ENCODE data around the gene TAF4B.
"Not testable (repeated sequence)": the region's sequence is repeated elsewhere in the genome, so short reads cannot be mapped to it uniquely, and the experiment has no call there.

Gene TAF4B

DNA sequence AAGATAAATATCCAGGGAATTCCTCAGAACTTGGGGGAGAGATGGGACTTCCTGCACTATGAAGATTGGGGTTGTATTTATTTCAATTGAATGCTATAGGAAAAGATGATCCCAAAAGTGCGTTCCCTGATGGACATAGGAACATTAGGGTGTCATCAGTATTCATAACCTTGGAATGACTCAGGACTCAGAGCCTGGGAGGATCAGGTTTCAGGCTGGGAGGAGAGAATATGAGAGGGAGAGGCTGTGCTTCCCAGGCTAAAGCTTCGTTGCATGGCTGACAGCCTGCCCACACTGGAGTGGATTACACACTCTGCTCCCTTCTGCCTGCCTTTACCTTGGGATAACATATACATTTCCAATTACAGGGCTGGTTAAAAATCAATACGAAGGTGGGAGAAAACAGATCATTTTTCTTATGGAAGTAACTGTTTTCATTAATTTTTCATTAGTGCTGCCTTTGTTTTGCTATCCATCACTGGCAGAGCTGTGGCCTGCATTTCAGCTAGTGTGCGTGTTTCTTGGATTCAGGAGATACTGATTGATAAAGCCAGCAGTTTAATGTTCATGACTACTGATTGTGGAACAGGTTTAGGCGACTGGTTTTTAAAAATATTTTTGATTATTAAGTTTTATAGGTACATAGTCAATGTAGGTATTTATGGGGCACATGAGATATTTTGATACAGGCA, 203.4 kb downstream of the TAF4B start:
- DNase-seq (ENCODE audit: low read depth), result peak; percentile 56

DNA sequence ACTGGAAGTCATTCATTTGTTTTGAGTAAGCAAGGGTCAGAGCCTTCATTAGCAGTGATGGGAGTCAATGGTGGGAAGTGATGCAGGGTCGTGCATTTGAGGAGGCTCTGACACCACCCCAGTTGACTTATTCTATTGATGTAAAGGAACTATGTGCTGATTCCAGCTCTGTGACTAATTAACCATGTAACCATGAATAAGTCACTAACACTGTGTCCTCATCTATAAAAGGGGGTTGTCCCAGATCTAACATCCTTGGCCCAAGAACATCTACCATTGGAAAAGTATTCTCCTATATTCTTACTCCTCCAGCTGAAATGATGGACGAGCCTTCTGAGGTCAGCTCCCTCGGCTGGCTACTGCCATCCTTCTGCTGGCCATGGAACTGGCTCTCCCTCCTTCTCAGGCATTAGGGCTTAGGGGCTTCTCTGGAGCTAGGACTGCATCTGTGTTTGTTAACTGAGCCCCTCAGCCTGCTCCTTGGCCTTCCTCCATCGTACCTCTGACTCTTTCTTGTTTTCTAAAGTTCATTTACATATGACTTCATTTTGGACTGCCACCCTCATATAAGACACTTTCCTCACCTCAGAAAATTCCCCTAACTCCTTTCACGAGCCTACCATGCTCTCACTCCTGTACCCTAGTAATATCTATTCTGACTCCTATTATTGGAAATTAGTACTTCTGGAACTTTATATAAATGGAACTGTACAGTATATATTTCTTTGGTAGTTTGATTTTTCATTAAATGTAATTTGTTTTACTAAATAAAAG, 206.6 kb downstream of the TAF4B start:
- DNase-seq (ENCODE audit: low read depth), result no peak

DNA sequence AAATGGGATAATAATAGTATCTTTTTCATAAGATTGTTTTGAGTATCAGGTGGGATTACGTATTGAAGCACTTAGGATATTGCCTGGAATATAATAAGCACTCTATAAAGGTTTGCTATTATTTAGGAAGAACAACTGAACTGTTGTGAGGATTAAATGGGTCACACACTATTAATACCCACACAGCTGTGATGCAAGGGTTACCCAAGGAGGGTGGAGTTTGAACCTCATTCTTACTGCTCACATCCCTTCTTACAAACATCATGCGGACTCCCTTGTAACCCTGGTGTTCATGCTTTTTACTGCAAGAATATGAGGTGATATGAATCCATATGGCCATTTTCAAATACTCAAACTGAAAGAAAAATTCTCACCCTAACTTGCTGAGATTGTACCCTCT, 208.6 kb downstream of the TAF4B start:
- DNase-seq (ENCODE audit: low read depth), result no peak

DNA sequence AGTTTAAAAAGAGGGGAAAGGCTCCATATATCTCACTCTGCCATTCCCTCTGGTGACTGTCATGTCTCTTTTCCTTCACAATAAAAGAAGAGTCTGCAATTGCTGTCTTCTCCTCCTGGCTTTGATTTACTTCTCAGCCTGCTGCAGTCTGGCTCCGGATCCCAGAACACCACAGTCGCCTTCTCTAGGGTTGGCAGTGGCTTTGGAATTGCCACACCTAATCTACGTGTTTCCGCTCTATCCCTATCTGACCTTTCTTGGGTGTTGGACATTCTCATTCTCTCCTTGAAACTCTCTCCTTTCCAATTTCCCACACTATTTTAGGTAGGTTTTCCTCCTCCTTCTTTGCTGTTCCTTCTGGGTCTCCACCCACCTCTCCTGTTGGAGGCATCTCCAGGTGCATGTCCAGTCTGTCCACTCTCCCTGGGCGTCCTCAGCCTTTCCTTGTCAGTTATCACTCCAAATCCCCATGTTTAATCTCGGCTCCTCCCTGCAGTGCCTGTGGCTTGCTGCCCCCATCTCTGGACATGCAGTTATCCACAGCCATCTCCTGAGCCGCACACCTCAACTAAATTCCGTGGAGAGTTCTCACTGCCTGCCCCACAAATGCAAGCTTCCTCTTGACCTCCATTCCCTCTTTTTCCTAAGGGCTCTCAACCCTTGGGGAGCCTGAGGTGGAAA, 209.3 kb downstream of the TAF4B start:
- no peak for DNase-seq (ENCODE audit: low read depth)

DNA sequence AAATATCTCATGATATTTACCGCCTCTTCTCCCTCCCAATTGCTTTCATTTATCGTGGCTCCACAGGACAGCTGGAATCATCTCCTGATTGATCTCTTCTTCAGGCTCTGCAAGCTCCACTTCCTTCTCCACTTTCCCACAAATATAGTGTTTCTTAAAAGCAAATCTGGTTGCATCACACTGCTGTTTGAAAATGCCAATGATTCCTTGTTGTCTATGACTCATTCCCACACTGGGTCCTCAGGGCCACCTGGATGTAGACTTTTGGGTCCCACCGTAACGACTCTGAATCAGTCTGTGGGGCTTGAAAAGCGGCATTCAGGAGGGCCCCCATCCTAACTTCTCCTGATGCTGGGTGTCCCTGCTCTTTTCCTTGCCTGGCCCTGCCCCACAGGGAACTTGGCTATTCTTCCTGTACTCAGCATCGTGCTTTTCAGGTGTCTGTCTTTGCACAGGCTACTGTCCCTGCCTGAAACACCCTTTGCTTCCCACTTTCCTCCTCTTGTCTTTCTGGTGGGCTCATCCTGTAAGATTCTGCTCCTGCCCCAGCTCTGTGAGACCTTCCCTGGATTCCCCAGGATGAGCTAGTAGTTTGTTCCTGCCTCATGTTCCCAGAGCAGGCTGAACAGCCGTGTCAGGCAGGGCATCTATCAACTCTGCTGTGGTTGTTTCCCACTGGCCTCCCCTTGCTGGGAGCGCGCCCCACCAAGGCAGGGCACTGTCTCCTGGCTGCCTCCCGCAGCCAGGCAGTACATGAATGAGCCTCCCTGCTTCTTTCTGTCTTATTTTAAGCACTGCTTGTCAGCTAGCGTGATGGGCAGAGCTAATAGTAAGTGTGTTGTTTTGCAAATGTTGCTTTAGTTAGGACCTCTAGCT, 210.2 kb downstream of the TAF4B start:
- peak; percentile 44 for DNase-seq (ENCODE audit: low read depth)

DNA sequence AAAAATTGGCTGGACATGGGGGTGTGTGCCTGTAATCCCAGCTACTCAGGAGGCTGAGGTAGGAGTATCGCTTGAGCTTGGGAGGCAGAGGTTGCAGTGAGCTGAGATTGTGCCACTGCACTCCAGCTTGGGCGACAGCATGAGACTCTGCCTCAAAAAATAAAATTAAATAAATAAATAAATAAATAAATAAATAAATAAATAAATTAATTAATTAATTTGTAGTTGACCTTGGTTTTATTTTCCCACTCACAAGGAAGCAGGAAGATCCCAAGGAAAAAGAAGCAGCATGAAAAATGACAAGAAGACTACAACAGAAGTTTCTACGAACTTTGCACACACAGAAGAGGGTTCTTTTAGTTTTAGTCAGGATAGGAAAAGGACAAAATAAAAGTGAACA, 211.4 kb downstream of the TAF4B start:
- not testable (repeated sequence) for DNase-seq (ENCODE audit: low read depth)

DNA sequence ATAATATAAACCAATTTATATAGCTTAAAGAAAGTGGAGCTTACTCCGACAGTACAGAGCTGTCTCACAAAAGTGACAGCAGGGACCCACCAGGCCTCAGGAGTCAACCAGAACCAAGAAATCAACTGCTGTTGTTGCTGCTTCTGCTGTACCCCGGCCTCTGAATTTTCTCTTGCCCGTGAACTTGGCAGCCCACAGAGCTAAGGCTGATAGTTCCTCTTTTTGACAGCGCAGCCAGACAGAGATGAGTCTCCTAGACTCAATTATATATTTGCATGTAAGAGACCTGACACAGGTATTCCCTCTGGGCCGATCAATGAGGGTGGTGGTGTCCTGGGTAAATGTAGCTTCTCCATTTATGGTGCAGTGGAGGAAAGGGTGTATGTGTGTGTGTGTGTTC, 212.7 kb downstream of the TAF4B start:
- no peak for DNase-seq (ENCODE audit: low read depth)

DNA sequence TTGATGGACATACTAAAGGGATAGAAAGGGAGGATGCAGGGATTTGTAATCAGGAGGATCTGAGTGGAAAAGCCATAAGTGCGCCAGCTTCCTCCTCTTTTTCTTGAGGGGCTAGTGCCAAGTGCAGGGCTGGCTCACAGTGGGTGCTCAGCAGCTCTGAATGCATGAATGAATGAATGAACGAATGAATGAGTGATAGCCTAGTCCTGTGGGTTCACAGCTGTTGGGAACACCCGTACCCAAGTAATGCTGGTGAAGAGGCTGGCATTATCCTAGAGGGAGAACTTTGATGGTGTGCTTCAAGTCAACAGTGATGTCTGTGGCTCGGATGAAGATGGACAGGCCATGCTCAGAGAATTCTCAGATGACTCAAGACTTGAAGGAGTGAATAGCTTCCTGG, 213.3 kb downstream of the TAF4B start:
- DNase-seq (ENCODE audit: low read depth), result no peak

DNA sequence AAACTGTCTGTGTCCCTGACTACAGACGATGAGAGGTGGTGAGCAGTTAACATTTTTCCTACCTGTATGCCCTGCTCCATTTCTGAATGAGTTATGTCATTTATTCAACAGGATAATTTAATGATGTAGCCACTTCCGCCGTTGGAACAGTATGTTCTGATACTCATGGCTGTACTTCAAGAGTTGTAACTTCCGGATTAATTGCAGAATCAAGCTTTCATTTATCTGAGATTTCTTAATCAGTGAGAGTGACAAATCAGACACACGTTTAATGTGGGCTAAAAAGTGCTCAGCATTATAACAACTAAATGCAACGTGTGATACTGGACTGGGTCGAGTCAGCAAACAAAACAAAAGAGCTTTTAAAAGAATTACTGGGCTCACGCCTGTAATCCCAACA, 214.4 kb downstream of the TAF4B start:
- DNase-seq (ENCODE audit: low read depth), result no peak
